UCSD-AML1 (cell line): ENCODE results near the gene RNF214.
A peak's percentile ranks its signal among the peaks of the same experiment; 100 is the strongest.
"Not testable (repeated sequence)": the region's sequence is repeated elsewhere in the genome, so short reads cannot be mapped to it uniquely, and the experiment has no call there.

Experiments
- DNase-seq: peaks from one replicate; lab custom pipeline; 2025; ENCODE audit not compliant: unreplicated experiment; lab: John Stamatoyannopoulos, UW

Gene RNF214

GRCh38 chr11:117313091-117313490, 80.6 kb downstream of the RNF214 start:
- DNase-seq: no peak

DNA sequence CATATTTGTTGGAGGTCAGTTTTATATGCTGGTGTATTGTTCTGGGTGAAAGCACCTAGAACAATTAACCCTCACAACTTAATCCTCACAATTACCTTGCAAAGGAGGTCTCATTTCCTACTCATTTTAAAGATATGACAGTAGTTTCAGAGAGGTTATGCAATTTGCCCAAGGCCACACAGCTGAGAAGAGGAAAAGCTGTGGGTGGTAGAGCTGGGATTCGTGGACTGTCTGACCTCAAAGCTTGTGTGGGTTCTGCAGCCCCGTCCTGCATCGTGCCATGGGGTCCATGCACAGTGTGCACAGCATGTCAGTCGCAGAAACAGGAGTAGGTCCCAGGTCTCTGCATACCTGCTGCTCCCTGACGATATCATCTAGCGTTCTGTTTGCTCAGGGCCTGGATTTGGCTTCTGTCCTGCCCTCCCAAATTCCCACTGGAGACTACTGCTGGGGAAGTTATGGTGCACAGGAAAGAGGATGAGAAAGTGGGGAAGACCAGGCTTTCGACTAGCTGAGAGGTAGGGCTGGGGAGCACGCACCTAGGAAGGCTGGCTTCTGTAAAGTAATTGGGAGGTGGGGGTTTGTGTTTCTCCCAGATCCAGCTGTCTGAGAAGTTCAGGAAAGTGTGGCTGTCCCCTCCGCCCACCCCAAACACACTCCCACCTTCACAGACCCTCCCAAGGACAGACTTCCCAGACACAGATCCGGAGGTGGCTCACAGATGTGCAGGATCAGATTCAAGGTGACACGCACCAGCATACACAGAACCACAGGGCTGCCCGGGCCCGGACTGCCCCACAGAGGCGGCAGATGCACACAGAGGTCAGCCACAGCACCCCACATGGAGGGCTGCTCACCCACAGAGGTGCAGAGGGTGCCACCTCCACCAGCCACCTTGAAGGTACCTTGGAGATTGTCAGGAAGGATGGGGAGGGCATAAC, 81.6 kb downstream of the RNF214 start:
- no peak for DNase-seq

DNA sequence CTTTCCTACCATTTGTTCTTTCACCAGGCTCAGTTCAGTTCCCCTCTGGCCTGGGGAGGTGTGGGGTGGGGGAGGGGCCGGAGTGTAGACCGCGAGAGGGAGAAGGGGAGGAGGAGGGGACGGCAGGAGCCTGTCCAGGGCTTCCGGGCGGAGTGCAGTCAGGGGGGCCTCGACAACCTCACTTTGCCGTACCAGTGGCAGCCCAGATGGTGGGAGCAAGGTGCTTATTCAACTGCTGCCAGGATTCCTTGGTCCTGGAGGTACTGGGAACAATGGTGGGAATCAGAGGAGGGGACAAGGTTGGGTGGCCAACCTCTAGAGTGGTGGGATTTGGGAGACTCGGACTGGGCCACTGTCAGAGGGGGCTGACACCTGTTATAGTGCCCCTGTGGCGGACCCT, 82.4 kb downstream of the RNF214 start:
- DNase-seq: peak; percentile 61

GRCh38 chr11:117315285-117316196, 83.1 kb downstream of the RNF214 start:
- no peak for DNase-seq

- DNase-seq: peak; percentile 82
Measured at GRCh38 chr11:117316197-117316961, 83.9 kb downstream of the RNF214 start, which contains the start of gene BACE1. Gene BACE1 (minus strand): TSS chr11:117316256. CDS start chr11:117315795, 461 bp downstream.

GRCh38 chr11:117318738-117319137, 86.3 kb downstream of the RNF214 start:
- no peak for DNase-seq

GRCh38 chr11:117319214-117319840, 86.9 kb downstream of the RNF214 start:
- DNase-seq: no peak

DNA sequence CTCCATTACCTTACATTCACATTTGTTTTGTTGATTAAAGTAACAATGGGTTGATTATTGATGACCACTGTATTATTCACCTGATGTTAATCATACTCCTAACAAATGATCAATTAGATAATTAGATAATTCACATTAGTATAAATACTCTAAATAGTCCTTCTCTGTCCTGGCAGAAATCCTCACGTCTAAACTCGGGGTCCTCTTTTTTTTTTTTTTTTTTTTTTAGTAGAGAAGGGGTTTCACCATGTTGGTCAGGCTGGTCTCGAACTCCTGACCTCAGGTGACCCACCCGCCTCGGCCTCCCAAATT, 94.7 kb downstream of the RNF214 start:
- not testable (repeated sequence) for DNase-seq

DNA sequence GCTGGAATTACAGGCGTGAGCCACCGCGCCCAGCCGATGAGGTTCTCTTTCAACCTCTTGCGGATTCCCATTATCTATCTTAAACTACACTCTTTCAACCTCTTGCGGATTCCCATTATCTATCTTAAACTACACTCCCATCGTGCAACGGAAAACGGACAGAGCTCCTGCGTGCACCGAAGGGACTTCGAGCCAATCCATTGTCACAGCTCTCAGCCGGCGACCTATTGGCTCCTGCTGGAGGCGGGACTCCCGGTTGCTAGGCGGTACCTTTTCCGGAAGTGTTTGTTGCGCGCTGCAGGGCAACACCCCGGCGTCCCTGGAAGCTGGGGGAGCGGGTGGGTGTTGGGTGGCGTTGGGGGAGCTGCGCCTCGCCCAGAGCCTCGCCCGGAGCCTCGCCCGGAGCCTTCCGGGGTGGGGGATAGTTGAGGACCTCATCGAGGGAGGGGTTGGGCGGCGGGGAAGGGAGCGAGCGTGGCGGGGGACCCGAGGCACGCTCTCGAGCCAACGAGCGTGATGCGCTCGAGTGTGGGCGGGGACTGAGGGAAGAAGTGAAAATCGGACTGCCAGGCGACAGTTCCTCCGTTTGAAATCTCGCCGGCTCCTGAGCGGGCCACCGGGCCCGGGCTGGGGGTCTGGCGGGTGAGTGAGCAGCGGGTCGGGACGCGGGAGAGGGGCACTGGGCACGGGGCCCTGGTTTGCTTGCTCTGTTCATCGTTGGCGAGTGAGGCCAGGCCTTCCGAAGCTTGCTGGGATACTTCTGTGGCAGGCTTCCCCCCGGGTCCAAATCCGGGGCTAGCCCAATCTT, 95.3 kb downstream of the RNF214 start, which contains the start of gene CEP164:
TSS of gene CEP164 (plus strand) at position 288 of the 808 bp plus-strand sequence. CDS start 10,733 bp downstream, outside the sequence.
- peak; percentile 91 for DNase-seq

- DNase-seq: peak; percentile 35
Measured at GRCh38 chr11:117328375-117329010, 96.0 kb downstream of the RNF214 start.

GRCh38 chr11:117332843-117333242, 100.4 kb downstream of the RNF214 start:
- no peak for DNase-seq

- no peak for DNase-seq
Measured at GRCh38 chr11:117333917-117334316, 101.4 kb downstream of the RNF214 start.

GRCh38 chr11:117334896-117335295, 102.4 kb downstream of the RNF214 start:
- DNase-seq: no peak

DNA sequence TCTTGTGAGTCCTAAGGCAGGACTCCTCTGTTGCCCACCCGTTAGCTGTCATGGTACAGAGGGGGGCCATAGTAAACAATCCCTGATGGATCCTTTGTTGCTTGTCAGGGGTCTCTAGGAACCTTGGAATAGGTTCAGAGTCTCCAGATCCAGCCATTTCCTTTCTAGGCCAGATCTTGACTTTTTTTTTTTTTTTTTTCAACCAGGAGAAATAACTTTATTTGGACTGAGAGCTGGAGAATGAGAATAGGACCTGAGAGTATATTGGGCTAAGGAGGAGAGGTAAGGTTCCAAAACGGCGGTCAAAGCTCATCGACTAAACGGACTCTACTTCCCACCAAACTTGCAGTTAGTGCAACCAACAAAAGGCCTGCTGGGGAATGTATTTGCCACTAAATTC, 102.9 kb downstream of the RNF214 start:
- DNase-seq: no peak
